Esophagus squamous epithelium (tissue), 4 donors: Measurements from ENCODE around the gene TSHZ2.

Experiments used
- CTCF ChIP-seq, 6 experiments: fragments of 450-650 bp in 4 of 6; fragments of 200-600 bp in 2 of 6; sonication (generic) in 2 of 6; IDR thresholded peaks; one replicate each; pipeline ENCODE4 v1.5.1; 2016 to 2019; ENCODE audit warnings: antibody characterized with exemption in 6 of 6, mild to moderate bottlenecking in 4 of 6, moderate library complexity in 4 of 6
- POLR2A ChIP-seq, 4 donors: fragments of 450-650 bp; IDR thresholded peaks; one replicate each; pipeline ENCODE4 v1.6.1; 2017; ENCODE audit warnings: antibody characterized with exemption in 4 of 4, mild to moderate bottlenecking in 4 of 4, moderate library complexity in 3 of 4

DNA sequence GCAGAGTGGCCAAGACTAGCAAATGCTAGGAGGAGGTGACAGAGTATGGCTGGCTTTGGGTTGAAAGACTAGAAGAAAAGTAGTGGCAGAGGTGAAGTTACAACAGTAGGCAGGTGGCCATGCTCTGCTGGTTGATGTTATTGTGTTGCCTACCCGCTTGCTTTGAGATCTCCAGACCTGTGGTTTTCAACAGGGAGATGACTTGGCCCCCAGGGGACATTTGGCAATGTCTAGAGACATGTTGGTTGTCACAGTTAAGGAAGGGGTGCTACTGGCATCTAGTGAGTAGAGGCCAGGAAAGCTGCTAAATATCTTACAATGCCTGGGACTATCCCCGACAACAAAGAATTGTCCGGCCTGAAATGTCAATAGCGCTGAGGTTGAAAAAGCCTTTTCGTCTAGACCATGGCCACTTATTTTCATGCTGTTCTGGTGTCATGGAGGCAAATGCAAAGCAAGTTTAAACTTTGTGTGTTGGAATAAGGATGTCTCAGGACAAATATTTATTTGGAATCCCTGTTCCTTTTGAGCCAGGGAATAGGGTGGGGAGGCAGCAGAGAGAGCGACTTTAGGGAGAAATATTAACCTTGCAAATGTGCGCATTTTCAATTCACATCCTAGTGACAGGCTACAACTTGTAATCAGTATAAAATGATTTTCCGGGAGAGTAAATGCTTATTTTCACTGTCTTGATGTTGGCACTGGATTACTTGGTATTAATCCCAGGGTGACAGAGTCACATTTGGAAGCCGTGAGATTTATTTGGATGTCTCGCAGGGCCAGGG lies 417.6 kb downstream of the TSHZ2 start:
- no peak for TF ChIP-seq CTCF (IDR thresholded peaks at IDR 0.05)
- TF ChIP-seq POLR2A (IDR thresholded peaks at IDR 0.05) = no peak
